ENCODE data around the gene CIT. TPM values are rescaled to one million over a fixed set of nuclear protein-coding genes. Genes with fewer than 3 reads are reported as not detected.

CIT gene
- total and polyA plus RNA-seq, 10 of the 15 experiments (the other 5 are each of a cell fraction or from before 2014, with no cell fraction given): 1.0 to 38.2 (median 14.9) TPM

DNA sequence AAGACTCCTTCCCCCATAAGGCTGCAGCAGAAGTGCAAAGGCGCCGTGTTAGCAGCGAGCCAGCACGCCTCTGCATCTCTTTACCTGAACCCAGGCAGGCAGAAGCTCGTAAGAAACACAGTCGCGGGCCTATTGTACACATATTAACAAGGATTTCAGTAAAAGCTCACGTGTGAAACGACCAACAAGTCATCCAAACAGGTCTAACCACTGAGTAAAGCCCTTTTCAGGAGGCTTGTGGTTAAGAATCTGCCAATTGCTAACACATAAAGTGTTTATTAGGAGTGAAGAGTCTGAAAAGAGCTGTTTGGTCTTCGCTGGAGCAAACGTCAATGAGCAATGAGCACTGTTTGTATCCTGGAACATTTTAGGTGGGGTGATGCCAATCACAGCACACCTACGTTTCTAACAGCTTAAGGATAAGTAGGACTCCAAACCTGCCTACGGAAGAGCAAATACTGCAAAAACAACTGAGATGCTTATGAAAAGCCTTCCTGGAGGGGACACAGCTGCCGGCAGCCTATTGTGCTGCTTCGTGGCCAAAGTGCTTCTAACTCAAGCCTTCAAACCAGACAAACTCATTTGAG, 166.1 kb downstream of the CIT start:
- H3K36me3 ChIP-seq (ENCODE audit: control insufficient read depth in 2 of 2, insufficient read depth in 2 of 2, low read length in 1 of 2): peaks cover 16 to 22% of the 10 kb centered on the region in 2 experiments
- FAIRE-seq (no peak), ATAC-seq (no peak), DNase-seq (ENCODE audit: low read depth, low spot score) (no peak)
- H3K27me3 ChIP-seq (replicated peaks in 1 of 2; ENCODE audit: control insufficient read depth in 2 of 2, insufficient read depth in 2 of 2, low read length in 1 of 2): no peaks in the 10 kb centered on the region
- no peaks in the 10 kb centered on the region for H3K4me1 ChIP-seq (ENCODE audit: control insufficient read depth, insufficient read depth, low read length)
- ChIA-PET POLR2A (interaction anchor here (0.6 kb wide), 1 partner anchor 487 kb away, joined by 5 read pairs; no protein-coding TSS in a partner anchor), RAD21 (ENCODE audit: unreplicated experiment) (no interaction called here), CTCF (interaction anchor here (1.1 kb wide), 1 partner anchor 43 kb away, joined by 3 read pairs; the partner anchor contains the start of gene PRKAB1), SMC1A (ENCODE audit: uncharacterized antibody, unreplicated experiment) (no interaction called here)
- no peaks in the 10 kb centered on the region for H3K9me3 ChIP-seq (replicated peaks; ENCODE audit: control insufficient read depth, insufficient read depth, low read length)
- no peak overlapping the region for H2AFZ ChIP-seq (ENCODE audit: control insufficient read depth, low read depth, low read length)
- no TSS peak for BruUV-seq (replicated peaks)
- intact Hi-C loops (cut with micrococcal nuclease; ENCODE audit: unreplicated experiment): no loop called here
- no peak overlapping the region for H3K27ac ChIP-seq (ENCODE audit: control insufficient read depth, insufficient read depth)
- no peak overlapping the region for H3K9ac ChIP-seq (ENCODE audit: control insufficient read depth, insufficient read depth, low read length)
- H3K79me2 ChIP-seq (ENCODE audit: control insufficient read depth, insufficient read depth, low read length): no peaks in the 10 kb centered on the region
- in situ Hi-C loops (cut with MboI): no loop called here
- H4K20me1 ChIP-seq (ENCODE audit: control insufficient read depth, insufficient read depth): no peaks in the 10 kb centered on the region
- TF ChIP-seq NR2F1 (conservative IDR thresholded peaks at IDR 0.05): no peak
- TF ChIP-seq RAD21 (IDR thresholded peaks at IDR 0.05; ENCODE audit: insufficient read depth, low read depth, low read length): no peak
- TF ChIP-seq, protein P1, sequence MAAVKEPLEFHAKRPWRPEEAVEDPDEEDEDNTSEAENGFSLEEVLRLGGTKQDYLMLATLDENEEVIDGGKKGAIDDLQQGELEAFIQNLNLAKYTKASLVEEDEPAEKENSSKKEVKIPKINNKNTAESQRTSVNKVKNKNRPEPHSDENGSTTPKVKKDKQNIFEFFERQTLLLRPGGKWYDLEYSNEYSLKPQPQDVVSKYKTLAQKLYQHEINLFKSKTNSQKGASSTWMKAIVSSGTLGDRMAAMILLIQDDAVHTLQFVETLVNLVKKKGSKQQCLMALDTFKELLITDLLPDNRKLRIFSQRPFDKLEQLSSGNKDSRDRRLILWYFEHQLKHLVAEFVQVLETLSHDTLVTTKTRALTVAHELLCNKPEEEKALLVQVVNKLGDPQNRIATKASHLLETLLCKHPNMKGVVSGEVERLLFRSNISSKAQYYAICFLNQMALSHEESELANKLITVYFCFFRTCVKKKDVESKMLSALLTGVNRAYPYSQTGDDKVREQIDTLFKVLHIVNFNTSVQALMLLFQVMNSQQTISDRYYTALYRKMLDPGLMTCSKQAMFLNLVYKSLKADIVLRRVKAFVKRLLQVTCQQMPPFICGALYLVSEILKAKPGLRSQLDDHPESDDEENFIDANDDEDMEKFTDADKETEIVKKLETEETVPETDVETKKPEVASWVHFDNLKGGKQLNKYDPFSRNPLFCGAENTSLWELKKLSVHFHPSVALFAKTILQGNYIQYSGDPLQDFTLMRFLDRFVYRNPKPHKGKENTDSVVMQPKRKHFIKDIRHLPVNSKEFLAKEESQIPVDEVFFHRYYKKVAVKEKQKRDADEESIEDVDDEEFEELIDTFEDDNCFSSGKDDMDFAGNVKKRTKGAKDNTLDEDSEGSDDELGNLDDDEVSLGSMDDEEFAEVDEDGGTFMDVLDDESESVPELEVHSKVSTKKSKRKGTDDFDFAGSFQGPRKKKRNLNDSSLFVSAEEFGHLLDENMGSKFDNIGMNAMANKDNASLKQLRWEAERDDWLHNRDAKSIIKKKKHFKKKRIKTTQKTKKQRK (IDR thresholded peaks at IDR 0.05; ENCODE audit: low read depth, low read length): no peak
- TF ChIP-seq TCF7 (IDR thresholded peaks at IDR 0.05; ENCODE audit: borderline replicate concordance): no peak
- no peak for TF ChIP-seq ZZZ3 (IDR thresholded peaks at IDR 0.05; ENCODE audit: control insufficient read depth, insufficient read length, low read depth)
- TF ChIP-seq ETV6 (conservative IDR thresholded peaks at IDR 0.05 in 1 of 2, IDR thresholded peaks at IDR 0.05 in 1 of 2; ENCODE audit: borderline replicate concordance in 1 of 2, low read depth in 1 of 2): no peak
- TF ChIP-seq, protein P2, sequence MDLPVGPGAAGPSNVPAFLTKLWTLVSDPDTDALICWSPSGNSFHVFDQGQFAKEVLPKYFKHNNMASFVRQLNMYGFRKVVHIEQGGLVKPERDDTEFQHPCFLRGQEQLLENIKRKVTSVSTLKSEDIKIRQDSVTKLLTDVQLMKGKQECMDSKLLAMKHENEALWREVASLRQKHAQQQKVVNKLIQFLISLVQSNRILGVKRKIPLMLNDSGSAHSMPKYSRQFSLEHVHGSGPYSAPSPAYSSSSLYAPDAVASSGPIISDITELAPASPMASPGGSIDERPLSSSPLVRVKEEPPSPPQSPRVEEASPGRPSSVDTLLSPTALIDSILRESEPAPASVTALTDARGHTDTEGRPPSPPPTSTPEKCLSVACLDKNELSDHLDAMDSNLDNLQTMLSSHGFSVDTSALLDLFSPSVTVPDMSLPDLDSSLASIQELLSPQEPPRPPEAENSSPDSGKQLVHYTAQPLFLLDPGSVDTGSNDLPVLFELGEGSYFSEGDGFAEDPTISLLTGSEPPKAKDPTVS (IDR thresholded peaks at IDR 0.05; ENCODE audit: low read depth, low read length): no peak
- TF ChIP-seq SREBF2 (IDR thresholded peaks at IDR 0.05; ENCODE audit: low read length): no peak
- no peak for TF ChIP-seq ASH2L (IDR thresholded peaks at IDR 0.05; ENCODE audit: borderline replicate concordance, low read depth)
- TF ChIP-seq TAF1 (IDR thresholded peaks at IDR 0.05; ENCODE audit: borderline replicate concordance, low read depth, low read length): no peak
- TF ChIP-seq RCOR1 (conservative IDR thresholded peaks at IDR 0.05; ENCODE audit: low read depth, low read length): no peak
- no peak for TF ChIP-seq RELA (IDR thresholded peaks at IDR 0.05; ENCODE audit: borderline replicate concordance, partially characterized antibody)
- no peak overlapping the region for H3K4me3 ChIP-seq
- WGBS (ENCODE audit: insufficient coverage, insufficient replicate concordance, low lambda C conversion rate, missing lambda C conversion rate): 95% methylated on average over 15 of the region's 15 CpGs
- no peak overlapping the region for H3K4me2 ChIP-seq (ENCODE audit: control insufficient read depth, insufficient read depth)
